HL-60 (cell line): ENCODE results near the gene TRPV2.
"Not testable (repeated sequence)": the region's sequence is repeated elsewhere in the genome, so short reads cannot be mapped to it uniquely, and the experiment has no call there.

Experiments
- DNase-seq, 2 experiments: peaks; one replicate each; pipeline ENCODE4 v3.0.0-alpha.2; 2010 to 2020; ENCODE audit warnings: low read depth in 1 of 2, low spot score in 1 of 2
- H3K27ac ChIP-seq: fragments of 250-450 bp; sonication (Bioruptor Pico); replicated peaks from 2 replicates; pipeline ENCODE4 v1.5.1; 2020; ENCODE audit warnings: mild to moderate bottlenecking, moderate library complexity
- H3K27me3 ChIP-seq: fragments of 250-450 bp; sonication (Bioruptor Pico); 2 replicates; pipeline ENCODE4 v1.5.1; 2021; ENCODE audit warnings: mild to moderate bottlenecking, moderate library complexity; ENCODE audit not compliant: insufficient read depth, poor library complexity, severe bottlenecking
- H3K4me3 ChIP-seq: replicated peaks from 2 replicates; pipeline ENCODE4 v1.5.1; 2011; ENCODE audit warnings: mild to moderate bottlenecking, control low read depth, low read length; ENCODE audit not compliant: insufficient read depth
- CTCF ChIP-seq: IDR thresholded peaks from one replicate; pipeline ENCODE4 v1.5.1; 2011; ENCODE audit warnings: low read length, control low read depth, inconsistent platforms; ENCODE audit not compliant: insufficient read depth
- GABPA ChIP-seq: IDR thresholded peaks from 2 replicates; pipeline ENCODE4 v1.6.1; 2012; ENCODE audit warnings: low read depth
- POLR2AphosphoS5 ChIP-seq: IDR thresholded peaks from 2 replicates; pipeline ENCODE4 v1.6.1; 2012; ENCODE audit warnings: low read depth
- REST ChIP-seq: IDR thresholded peaks from 2 replicates; pipeline ENCODE4 v1.6.1; 2012; ENCODE audit warnings: low read depth; ENCODE audit not compliant: insufficient replicate concordance
- SPI1 ChIP-seq: IDR thresholded peaks from 2 replicates; pipeline ENCODE4 v1.6.1; 2012; ENCODE audit warnings: low read depth, mild to moderate bottlenecking, borderline replicate concordance

TRPV2 gene

GRCh38 chr17:16449121-16449570, 33.8 kb downstream of the TRPV2 start:
- Histone ChIP-seq H3K27me3 (no peaks in the 10 kb centered on the region), H3K4me3 (no peak overlapping the region), H3K27ac (no peak overlapping the region)
- no peak for DNase-seq
- TF ChIP-seq CTCF (no peak), POLR2AphosphoS5 (no peak), SPI1 (no peak), GABPA (no peak), REST (no peak)

- no peak overlapping the region for H3K27ac ChIP-seq
- TF ChIP-seq CTCF (no peak), REST (no peak), GABPA (no peak), SPI1 (no peak), POLR2AphosphoS5 (no peak)
- H3K4me3 ChIP-seq, result no peak overlapping the region
- DNase-seq, result no peak
- H3K27me3 ChIP-seq, result no peaks in the 10 kb centered on the region
These were observed 34.7 kb downstream of the TRPV2 start for GRCh38 chr17:16450028-16450427.

- H3K27me3 ChIP-seq, H3K4me3 ChIP-seq, DNase-seq, H3K27ac ChIP-seq: not testable (repeated sequence)
These were observed 36.9 kb downstream of the TRPV2 start for GRCh38 chr17:16452268-16452667.

- Histone ChIP-seq H3K4me3 (no peak overlapping the region), H3K27ac (no peak overlapping the region), H3K27me3 (no peaks in the 10 kb centered on the region)
- no peak for TF ChIP-seq SPI1
- TF ChIP-seq GABPA, result no peak
- TF ChIP-seq CTCF, result no peak
- TF ChIP-seq REST, result no peak
- no peak for TF ChIP-seq POLR2AphosphoS5
- no peak for DNase-seq
These were observed 38.1 kb downstream of the TRPV2 start for GRCh38 chr17:16453493-16453851.
